Muscle layer of colon (tissue), 2 donors: Measurements from ENCODE around the gene TLNRD1.

Source experiments
- H3K27ac ChIP-seq: one replicate; pipeline ENCODE4 v1.7.0; 2013; ENCODE audit warnings: low read depth, mild to moderate bottlenecking, low read length, moderate library complexity
- H3K27me3 ChIP-seq, 2 donors: one replicate each; pipeline ENCODE4 v1.7.0; 2013; ENCODE audit warnings: low read length in 2 of 2, mild to moderate bottlenecking in 2 of 2; ENCODE audit not compliant: insufficient read depth in 2 of 2, control insufficient read depth in 1 of 2
- H3K36me3 ChIP-seq: one replicate; pipeline ENCODE4 v1.7.0; 2013; ENCODE audit warnings: mild to moderate bottlenecking, low read length; ENCODE audit not compliant: insufficient read depth
- H3K4me1 ChIP-seq: one replicate; pipeline ENCODE4 v1.7.0; 2013; ENCODE audit warnings: mild to moderate bottlenecking, low read length; ENCODE audit not compliant: insufficient read depth
- H3K4me3 ChIP-seq, 2 donors: one replicate each; pipeline ENCODE4 v1.7.0; 2013; ENCODE audit warnings: low read length in 2 of 2, low read depth in 1 of 2, mild to moderate bottlenecking in 1 of 2, moderate library complexity in 1 of 2
- H3K9ac ChIP-seq: one replicate; pipeline ENCODE4 v1.7.0; 2013; ENCODE audit warnings: low read length
- H3K9me3 ChIP-seq: one replicate; pipeline ENCODE4 v1.7.0; 2013; ENCODE audit warnings: mild to moderate bottlenecking, low read length
- donor health status: abdominal sarcoma.
- donor health status: Adenocarcinoma of cecum.

Gene TLNRD1

DNA sequence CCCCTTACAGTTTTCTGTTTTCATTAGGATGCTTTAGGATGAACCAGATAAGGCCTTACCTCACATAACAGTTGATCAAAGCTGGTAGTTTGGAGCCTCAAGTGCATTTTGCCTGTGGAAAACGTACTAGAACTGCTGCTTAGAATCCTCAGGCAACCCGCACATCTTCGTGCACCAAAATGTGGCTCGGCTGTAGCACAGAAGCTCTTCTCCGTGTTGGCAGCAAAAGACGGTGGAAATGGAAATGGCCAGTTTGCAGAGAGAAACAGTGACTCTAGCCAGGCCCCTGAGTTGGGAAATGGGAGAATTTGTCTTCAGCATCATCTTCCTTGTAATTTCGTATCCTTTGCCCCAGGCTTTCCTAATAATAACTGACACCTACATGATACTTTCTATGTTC, 20.6 kb downstream of the TLNRD1 start:
- H3K4me1 ChIP-seq, result no peaks in the 10 kb centered on the region
- H3K9ac ChIP-seq, result no peak overlapping the region
- no peaks in the 10 kb centered on the region for H3K36me3 ChIP-seq
- H3K4me3 ChIP-seq, result no peak overlapping the region
- H3K27ac ChIP-seq, result no peak overlapping the region
- no peaks in the 10 kb centered on the region for H3K27me3 ChIP-seq
- no peaks in the 10 kb centered on the region for H3K9me3 ChIP-seq

DNA sequence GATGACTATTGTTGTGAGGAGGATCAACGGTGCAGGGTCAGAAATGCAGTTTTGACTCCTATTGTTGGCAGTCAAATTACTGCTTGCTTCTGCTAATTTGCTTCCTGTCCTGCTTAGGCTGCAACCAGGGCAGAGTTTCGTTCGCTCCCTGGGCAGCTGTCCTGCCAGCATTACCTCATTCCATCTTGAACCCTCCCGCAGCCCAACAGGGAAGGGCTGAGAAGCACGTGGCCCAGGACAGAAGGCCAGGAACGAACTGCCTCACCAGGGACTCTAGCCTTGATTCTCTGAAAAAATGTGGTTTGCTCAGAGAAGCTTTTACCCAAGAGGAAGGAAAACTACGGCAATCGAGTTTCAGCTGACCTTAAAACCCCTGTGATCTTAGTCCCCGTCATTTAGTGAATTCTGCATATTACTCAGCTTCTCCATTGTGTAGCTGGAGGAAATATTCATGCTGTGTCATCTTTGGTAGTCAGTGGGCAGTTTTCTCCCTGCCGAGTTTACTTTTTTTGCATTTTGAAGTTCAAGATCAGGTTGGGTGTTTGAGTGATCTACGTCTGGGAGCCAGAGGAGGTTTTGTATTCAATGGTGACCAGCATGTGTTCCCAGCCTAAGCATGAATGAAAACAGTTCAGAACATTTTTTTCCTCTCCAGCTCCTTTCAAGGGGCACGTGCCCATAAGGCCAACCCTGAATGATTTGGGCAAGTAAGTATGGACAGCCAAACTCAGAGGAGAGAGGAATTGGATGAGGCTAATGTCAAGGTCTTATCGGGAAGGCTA, 23.0 kb downstream of the TLNRD1 start:
- no peak overlapping the region for H3K4me3 ChIP-seq

DNA sequence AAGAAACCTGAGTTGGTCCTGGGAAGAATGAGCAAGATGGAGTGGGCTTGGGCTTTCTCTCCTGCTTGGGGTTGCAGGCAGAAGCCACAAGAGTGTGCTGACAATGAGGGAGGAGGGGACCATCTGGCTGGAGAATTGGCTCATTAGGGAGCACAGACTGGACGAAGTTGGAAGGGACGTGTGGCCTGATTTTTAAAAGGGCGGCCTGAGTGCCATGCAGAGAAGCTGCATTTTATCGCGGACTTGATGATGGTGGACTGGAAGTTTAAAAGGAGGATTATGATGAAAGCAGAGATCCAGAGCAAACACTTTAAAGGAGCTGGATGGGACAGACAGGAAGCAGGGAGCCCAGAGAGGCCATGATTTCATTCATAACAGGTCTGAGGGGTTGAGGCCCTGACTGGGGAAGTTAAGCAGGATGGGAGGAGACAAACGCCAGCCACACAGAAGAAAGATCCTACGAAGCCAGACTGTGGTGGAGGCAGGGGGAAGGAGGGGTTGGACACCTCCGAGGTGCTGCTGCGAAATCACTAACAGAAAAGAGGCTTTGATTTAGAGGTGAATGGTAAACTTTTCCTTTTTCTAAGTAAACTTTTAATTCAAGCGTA, 23.6 kb downstream of the TLNRD1 start:
- Histone ChIP-seq H3K27me3 (no peaks in the 10 kb centered on the region), H3K9ac (no peak overlapping the region), H3K9me3 (no peaks in the 10 kb centered on the region), H3K36me3 (no peaks in the 10 kb centered on the region), H3K27ac (peak overlapping the region; percentile 38), H3K4me1 (no peaks in the 10 kb centered on the region), H3K4me3 (no peak overlapping the region)

More for the DNA sequence above, 23.0 kb downstream of the TLNRD1 start:
- no peaks in the 10 kb centered on the region for H3K36me3 ChIP-seq
- peak overlapping the region; percentile 38 for H3K27ac ChIP-seq
- no peaks in the 10 kb centered on the region for H3K27me3 ChIP-seq
- H3K4me1 ChIP-seq, result no peaks in the 10 kb centered on the region
- no peak overlapping the region for H3K9ac ChIP-seq
- H3K9me3 ChIP-seq, result no peaks in the 10 kb centered on the region

DNA sequence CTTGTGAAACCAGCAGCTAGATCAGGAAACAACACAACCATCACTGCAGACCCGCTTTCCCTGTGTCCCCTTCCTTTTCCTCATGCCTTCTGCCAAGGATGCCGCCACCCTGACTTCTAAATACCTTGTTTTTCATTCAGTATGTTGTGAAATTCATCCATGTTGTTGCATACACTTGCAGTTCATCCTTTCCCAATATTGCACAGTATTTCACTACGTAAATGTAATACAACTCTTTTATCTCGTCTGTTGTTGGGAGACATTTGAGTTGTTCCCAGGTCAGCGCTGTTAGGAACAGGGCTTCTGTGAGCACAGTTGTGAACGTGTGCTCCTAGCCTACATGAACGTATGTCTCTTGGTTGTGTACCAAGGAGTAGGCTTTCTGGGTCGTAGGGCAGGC, 24.2 kb downstream of the TLNRD1 start:
- Histone ChIP-seq H3K27ac (no peak overlapping the region), H3K4me1 (no peaks in the 10 kb centered on the region), H3K4me3 (no peak overlapping the region), H3K36me3 (no peaks in the 10 kb centered on the region), H3K9ac (no peak overlapping the region), H3K9me3 (no peaks in the 10 kb centered on the region), H3K27me3 (no peaks in the 10 kb centered on the region)

DNA sequence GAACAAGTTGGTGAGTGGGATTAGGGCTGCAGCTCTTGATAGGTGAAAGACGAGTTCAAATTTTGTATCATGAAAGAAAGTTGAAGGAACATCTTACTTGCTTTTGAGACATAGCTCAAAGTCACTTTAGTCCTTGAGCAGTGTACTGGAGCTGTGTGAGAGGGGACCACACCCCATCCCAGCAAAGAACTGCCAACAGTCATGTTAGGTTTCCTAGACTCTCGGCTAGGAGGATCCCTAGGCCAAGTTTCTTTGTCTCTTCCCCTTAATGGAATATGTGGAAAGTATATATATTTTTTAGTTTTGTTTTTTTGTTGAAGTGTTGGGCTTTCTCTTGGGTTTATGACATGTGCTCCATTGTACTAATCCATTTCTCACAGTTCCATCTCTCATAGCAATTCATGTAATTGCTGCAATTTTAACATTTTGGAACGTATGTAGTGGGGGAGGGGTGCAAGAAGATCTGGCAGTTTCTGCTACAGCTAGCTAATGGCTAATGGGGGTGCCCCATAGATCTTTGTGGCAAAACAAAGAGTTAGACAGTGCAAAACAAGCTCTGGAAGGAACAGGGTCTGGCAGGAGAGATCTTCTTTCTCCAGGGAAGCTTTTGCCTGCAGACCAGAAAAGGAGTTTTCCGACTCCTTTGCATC, 25.1 kb downstream of the TLNRD1 start:
- Histone ChIP-seq H3K27me3 (no peaks in the 10 kb centered on the region), H3K9ac (no peak overlapping the region), H3K4me3 (no peak overlapping the region), H3K27ac (no peak overlapping the region), H3K4me1 (no peaks in the 10 kb centered on the region), H3K36me3 (no peaks in the 10 kb centered on the region), H3K9me3 (no peaks in the 10 kb centered on the region)

DNA sequence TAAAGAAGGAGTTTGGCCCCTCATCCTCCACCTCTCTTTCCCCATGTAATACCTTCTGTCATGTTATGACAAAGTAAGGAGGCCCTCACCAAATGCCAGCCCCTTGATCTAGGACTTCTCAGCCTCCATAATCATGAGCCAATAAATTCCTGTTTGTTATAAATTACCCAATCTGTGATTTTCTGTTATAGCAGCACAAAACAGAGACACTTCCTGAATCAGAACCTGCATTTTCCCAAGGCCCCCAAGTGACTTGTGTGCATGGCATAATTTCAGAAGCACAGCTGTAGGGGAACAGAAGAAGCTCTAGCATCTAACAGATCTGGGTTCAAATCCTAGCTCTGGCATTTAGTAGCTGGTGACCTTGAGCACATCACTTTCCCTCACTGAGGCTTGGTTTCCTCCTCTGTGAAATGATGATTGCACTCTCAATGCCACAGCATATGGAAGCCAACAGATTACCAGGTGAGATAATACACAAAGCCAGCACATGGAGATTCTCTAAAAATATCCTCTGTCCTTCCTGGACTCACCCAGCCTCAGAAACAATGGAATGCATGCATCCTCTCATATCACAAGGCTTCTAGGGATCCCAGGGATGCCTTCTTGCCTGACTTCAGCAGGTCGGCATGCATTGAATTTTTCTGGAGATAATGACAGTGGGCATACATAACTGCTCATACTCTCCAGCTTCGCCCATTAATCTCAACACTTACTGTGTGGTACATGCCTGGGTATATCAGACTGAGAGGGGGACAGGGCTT, 26.3 kb downstream of the TLNRD1 start:
- H3K4me3 ChIP-seq, result no peak overlapping the region
- no peak overlapping the region for H3K9ac ChIP-seq
- no peaks in the 10 kb centered on the region for H3K36me3 ChIP-seq
- no peaks in the 10 kb centered on the region for H3K27me3 ChIP-seq
- H3K4me1 ChIP-seq, result no peaks in the 10 kb centered on the region
- H3K27ac ChIP-seq, result no peak overlapping the region
- no peaks in the 10 kb centered on the region for H3K9me3 ChIP-seq

DNA sequence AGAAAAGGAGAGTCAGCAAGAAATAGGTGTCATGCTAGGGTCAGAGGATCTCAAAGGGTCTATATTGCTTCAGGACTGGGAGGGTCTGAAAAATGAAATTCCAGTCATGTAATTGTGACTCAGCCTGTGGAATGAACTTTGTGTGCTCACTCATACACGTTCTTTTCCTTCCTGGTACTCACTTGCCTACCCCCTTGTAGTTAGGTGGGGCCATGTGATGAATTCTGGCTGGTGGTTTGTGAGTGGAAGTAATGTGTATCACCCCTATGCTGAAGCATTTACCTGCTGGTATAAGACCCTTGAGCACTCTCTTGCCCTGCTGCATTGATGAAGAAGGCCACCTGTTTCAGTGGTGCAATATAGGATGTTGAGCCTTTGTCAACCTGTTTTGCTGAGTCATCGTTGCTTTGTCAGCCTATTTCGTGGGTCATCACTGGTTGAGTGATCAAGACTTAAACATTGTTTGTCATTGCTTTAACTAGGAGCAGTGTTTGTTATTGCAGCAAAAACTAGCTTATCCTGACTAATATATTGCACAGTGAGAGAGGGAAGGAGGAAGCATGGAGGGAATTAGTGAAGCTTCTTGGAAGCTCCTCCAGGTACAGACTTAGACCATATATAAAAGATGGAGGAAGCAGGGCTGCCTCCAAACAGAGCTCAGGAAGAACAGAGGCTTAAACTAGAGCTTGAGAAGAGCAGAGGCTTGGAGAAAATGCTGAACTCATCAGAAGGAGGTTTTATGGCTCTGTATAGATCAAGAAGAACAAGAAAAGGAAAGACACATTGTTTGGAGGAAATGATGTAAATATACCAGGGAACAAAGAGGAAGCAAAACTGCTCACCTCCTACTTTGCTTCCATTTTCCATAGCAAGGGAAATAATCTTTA, 28.9 kb downstream of the TLNRD1 start:
- Histone ChIP-seq H3K27ac (no peak overlapping the region), H3K4me3 (no peak overlapping the region), H3K27me3 (no peaks in the 10 kb centered on the region), H3K4me1 (peaks cover 9% of the 10 kb centered on the region), H3K36me3 (no peaks in the 10 kb centered on the region), H3K9me3 (no peaks in the 10 kb centered on the region), H3K9ac (no peak overlapping the region)

DNA sequence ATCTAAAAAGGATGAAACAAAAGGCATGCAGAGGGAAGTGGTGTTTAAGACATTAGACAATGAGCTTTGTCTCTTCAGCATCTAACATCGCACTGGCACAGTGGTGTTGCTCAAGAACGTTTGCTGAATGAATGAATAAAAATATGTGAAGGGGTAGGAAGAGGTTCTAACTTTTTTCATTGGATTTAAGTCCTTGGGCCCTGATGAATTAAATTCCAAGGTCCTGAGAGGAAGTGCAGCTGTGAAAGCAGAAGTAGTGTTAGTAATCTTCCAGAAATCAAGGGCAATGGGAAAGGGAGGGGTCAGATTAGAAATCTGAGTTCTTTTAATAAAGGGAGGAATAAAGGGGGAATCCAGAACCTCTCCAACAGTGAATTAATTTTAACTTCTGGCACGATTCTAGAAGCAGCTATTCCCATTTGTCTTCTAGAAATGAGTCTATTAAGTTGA, 29.6 kb downstream of the TLNRD1 start:
- Histone ChIP-seq H3K4me1 (peaks cover 9% of the 10 kb centered on the region), H3K4me3 (no peak overlapping the region), H3K36me3 (no peaks in the 10 kb centered on the region), H3K9me3 (no peaks in the 10 kb centered on the region), H3K9ac (no peak overlapping the region), H3K27ac (no peak overlapping the region), H3K27me3 (no peaks in the 10 kb centered on the region)

DNA sequence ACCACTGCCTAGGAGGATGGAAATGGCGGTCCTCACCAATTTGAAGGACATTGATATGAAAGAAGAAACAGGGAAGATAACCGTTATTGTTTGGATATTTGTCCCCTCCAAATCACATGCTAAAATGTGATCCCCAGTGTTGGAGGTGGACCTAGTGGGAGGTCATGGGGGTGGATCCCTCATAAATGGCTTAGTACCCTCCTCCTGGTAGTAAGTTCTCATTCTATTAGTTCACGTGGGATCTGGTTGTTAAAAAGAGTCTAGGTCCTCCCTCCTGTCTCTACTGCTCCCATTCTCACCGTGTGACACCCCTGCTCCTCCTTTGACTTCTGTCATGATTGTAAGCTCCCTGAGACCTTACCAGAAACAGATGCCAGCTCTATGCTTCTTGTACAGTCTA, 30.5 kb downstream of the TLNRD1 start:
- Histone ChIP-seq H3K9me3 (no peaks in the 10 kb centered on the region), H3K4me3 (no peak overlapping the region), H3K27me3 (no peaks in the 10 kb centered on the region), H3K4me1 (peaks cover 9% of the 10 kb centered on the region), H3K27ac (no peak overlapping the region), H3K36me3 (no peaks in the 10 kb centered on the region), H3K9ac (no peak overlapping the region)

DNA sequence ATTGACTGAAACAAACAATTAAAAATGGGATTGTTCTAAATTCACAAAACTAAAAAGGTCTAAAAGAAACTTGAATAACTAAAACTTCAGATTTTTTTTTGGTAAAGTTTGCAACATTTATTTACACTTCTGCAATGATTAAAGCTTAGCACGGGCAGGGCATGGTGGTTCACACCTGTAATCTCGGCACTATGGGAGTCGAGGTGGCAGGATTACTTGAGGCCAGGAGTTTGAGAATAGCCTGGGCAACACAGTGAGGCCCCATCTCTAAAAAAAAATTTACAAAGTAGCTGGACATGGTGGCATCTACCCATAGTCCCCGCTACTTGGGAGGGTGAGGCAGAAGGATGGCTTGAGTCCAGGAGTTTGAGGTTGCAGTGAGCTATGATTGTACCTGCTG, 31.6 kb downstream of the TLNRD1 start:
- H3K9ac ChIP-seq, result no peak overlapping the region
- H3K9me3 ChIP-seq, result no peaks in the 10 kb centered on the region
- no peaks in the 10 kb centered on the region for H3K27me3 ChIP-seq
- H3K4me3 ChIP-seq, result no peak overlapping the region
- no peak overlapping the region for H3K27ac ChIP-seq
- no peaks in the 10 kb centered on the region for H3K36me3 ChIP-seq
- H3K4me1 ChIP-seq, result peaks cover 15% of the 10 kb centered on the region
